GM18502 (cell line): ENCODE data around the gene DCP2.
A peak's percentile ranks its signal among the peaks of the same experiment; 100 is the strongest.
"Not testable (repeated sequence)": the region's sequence is repeated elsewhere in the genome, so short reads cannot be mapped to it uniquely, and the experiment has no call there.

Source experiments
- ATAC-seq: cut with Tn5 transposase; IDR thresholded peaks from one replicate; pipeline ENCODE4 v1.9.1; 2021; ENCODE audit warnings: mild to moderate bottlenecking; ENCODE audit not compliant: unreplicated experiment, poor library complexity

DCP2 gene

DNA sequence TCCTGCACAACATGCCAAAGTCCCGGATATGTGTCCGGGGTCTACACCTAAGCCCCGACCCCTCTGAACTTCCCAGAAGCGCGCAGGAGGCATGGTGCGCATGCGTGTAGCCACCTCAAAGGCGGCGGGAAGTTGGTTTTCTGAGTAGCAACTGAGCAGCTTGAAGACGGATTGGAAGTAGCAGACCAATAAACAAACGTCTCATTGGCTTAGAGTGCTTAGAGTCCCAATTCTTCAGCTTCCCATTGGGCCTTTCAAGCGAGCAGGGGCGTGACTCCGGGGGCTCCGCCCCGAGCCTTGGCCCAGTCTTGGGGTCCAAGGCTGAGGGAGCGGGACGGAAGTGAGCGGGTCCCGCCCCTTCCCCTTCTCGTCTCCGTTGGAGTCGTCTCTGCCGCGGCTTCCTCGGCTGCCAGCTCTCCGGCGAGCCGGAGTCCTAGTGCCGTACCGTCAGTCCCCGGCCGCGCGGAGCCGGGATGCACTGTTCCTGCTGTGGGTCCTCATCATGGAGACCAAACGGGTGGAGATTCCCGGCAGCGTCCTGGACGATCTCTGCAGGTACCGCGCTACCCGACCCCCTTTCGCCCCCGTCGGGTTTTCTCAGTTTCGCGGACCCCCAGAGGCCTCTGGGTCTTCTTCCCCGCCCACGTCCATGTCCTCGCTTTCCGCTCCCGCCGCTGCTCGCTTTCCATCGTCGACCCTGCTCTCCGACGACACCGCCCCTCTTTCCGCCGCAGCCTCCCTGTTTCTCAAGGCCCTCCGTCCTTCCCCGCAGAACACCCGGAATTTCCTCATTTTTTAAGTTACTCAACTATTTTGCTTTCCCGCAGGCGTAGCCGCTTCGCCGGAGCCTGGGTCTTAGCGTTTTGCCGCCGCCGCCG lies at the start of gene DCP2:
DCP2 (plus strand) TSS at position 367 of the 878 bp plus-strand sequence; CDS start at position 503, 136 bp downstream.
- ATAC-seq = peak; percentile 98

DNA sequence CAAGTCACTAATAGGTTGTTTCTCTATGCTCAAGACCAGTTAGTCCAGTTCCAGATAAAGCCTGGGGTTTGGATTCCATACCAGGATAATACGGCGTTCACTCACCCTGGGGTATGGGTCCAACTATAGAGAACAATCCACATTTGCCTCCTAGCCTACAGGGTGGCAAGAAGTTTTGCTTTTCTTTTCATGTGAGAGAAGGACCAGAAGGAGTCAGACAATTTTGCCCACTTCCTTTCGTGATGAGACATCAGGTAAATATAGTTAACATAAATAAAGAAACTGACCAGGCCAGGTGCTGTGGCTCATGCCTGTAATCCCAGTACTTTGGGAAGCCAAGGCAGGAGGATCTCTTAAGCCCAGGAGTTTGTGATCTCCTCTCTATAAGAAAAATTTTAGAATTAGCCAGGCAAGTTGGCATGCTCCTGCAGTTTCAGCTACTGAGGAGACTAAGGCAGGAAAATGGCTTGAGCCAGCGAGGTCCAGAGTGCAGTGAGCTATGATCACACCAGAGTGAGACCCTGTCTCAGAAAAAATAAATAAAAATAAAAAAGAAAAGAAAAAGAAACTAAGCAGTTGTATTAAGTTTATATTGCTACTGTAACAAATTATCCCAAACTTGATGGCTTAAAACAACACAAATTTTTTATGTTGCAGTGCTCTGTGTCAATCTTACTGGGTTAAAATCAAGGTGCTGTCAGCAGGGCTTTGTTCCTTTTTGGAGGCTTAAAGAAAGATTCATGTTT lies 47.1 kb upstream of the DCP2 start:
- ATAC-seq = peak; percentile 73

- ATAC-seq = peak; percentile 62
These were observed 46.6 kb upstream of the DCP2 start for GRCh38 chr5:112930082-112930344.

GRCh38 chr5:112931473-112931872 lies 45.1 kb upstream of the DCP2 start:
- no peak for ATAC-seq

GRCh38 chr5:112933105-112933504 lies 43.5 kb upstream of the DCP2 start:
- ATAC-seq = no peak

DNA sequence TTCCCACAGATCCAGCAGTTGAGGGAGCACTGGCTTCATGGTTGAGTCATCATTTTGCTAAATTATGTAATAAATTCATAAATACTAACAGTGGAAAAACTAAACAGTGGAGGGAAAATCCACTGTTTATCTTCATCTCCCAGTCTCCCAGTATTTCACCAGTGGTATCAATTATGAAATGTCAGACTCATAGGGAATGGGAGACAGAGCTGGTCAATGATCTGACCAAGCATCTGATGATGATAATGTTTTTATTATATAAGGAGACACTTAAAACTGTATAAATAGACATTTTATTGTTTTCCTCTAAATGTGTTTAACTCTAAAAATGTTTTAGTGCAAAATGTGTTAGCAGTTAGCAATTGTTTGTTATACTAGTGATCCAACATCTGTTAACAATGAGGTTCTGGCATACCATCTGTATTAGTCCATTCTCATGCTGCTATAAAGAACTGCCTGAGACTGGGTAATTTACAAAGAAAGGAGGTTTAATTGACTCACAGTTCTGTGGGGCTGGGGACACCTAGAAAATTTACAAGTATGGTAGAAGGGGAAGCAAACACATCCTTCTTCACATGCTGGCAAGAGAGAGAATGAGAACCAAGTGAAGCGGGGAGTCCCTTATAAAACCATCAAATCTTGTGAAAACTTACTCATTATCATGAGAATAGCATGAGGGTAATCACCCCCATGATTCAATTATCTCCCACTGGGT lies 42.8 kb upstream of the DCP2 start:
- no peak for ATAC-seq

- ATAC-seq = no peak
These were observed 42.3 kb upstream of the DCP2 start for GRCh38 chr5:112934366-112934663.

DNA sequence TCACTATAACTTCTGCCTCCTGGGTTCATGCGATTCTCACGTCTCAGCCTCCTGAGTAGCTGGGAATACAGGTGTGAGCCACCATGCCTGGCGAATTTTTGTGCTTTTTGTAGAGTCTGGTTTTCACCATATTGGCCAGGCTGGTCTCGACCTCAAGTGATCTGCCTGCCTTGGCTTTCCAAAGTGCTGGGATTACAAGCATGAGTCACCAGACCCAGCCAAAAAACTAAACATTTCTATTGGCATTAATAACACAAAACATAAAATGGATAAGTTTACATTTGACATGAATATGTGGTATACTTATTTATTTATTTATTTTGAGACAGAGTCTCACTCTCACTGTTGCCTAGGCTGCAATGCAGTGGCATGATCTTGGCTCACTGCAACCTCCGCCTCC lies 40.9 kb upstream of the DCP2 start:
- no peak for ATAC-seq

- no peak for ATAC-seq
These were observed 38.3 kb upstream of the DCP2 start for GRCh38 chr5:112938286-112938685.

- no peak for ATAC-seq
These were observed 35.9 kb upstream of the DCP2 start for GRCh38 chr5:112940670-112941069.

- no peak for ATAC-seq
These were observed 28.1 kb upstream of the DCP2 start for GRCh38 chr5:112948458-112948857.

DNA sequence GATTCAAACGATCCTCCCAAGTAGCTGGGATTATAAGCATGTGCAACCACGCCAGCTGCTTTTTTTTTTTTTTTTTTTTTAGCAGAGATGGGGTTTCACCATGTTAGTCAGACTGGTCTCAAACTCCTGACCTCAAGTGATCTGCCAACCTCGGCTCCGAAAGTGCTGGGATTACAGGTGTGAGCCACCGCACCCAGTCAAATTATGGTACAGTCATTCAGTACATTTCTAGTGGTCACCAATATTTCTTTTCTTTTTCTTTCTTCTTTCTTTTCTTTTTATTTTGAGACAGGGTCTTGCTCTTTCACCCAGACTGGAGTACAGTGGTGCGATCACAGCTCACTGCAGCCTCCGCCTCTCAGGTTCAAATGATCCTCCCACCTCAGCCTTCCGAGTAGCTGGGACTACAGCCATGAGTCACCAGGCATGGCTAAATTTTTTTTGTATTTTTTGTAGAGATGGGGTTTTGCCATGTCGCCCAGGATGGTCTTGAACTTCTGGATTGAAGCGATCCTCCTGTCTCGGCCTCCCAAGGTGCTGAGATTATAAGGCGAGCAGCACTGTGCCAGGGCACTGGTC lies 25.4 kb upstream of the DCP2 start:
- peak; percentile 98 for ATAC-seq

DNA sequence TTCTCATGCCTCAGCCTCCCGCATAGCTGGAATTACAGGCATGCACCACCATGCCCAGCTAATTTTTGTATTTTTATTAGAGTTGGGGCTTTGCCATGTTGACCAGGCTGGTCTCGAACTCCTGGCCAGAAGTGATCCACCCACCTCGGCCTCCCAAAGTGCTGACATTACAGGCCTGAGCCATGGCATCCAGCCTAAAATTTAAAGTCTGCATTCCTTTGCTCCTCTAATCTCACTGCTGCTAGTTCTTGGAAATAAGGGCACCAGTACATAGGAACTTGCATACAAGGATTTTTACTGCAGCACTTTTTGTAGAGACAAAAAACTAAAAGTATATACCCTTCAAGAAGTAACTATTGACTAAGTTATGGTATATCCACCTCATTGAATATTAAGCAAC lies 20.0 kb upstream of the DCP2 start:
- ATAC-seq = no peak

GRCh38 chr5:112957036-112957808 lies 19.4 kb upstream of the DCP2 start:
- ATAC-seq = no peak

- peak; percentile 93 for ATAC-seq
These were observed 18.2 kb upstream of the DCP2 start for GRCh38 chr5:112958093-112959088.

DNA sequence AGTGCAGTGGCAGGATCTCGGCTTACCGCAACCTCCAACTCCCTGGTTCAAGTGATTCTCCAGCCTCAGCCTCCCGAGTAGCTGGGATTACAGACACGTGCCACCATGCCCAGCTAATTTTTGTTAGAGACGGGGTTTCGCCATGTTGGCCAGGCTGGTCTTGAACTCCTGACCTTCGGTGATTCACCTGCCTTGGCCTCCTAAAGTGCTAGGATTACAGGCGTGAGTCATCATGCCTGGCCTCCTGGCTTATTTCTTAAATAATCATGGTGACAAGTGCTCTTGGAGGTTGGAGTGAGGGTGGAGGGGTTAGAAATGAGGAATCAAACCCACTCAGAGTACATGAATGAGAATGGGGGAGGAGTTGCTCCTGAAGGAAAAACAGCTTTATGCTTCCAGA lies 16.7 kb upstream of the DCP2 start:
- ATAC-seq = not testable (repeated sequence)

DNA sequence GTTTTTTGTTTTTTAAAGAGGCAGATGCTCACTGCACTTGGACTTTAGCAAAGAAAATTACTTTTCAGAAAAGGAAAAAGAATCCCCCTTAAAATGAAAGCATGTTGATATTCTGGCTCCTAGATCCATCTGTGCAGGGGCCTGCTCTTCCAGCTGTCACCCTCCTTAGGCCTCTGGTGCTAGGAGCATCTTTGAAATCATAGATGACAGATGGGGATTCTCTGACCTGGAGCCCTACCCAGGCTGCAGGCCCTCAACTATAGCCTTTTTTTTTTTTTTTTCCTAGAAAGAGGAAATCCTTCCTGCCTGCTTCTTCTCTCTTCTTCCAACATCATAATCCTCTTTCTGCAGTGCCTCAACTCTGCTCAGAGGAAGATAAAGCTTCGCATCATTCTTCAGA lies 16.3 kb upstream of the DCP2 start:
- no peak for ATAC-seq

GRCh38 chr5:112960863-112961504 lies 15.6 kb upstream of the DCP2 start:
- ATAC-seq = no peak

DNA sequence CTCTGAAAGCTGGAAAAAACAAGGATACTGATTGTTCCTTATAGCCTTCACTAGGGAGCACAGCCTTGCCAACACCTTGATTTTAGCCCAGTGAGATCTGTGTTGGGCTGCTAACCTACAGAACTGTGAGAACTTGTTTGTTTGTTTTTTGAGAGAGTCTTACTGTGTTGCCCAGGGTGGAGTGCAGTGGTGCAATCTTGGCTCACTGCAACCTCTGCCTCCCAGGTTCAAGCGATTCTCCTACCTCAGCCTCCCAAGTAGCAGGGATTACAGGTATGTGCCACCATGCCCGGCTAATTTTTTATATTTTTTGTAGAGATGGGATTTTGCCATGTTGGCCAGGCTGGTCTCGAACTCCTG lies 13.2 kb upstream of the DCP2 start:
- ATAC-seq = not testable (repeated sequence)
